Kidney (tissue), 2 donors: Measurements from ENCODE around the gene NPY4R2. TPM values are rescaled to one million over a fixed set of nuclear protein-coding genes. Genes with fewer than 3 reads are reported as not detected.

Experiments used
- polyA plus RNA-seq: library from polyadenylated mRNA; stranded (reverse); fragments of 350-450 nt; fragmentation: Illumina TruSeq; extraction: RNeasy Lipid Tissue Mini Kit (QIAGEN cat#74804); gene quantifications from one replicate; pipeline ENCODE4 v1.2.3, GENCODE V29; 2014; ENCODE audit warnings: low read depth, low replicate concordance; ENCODE audit not compliant: insufficient read depth
- total RNA-seq: library from RNA; stranded (reverse); fragmentation: NEBNext Ultra II Directional; extraction: Animal tissue kit (Norgen Biotek cat#: 25700); gene quantifications from one replicate; pipeline ENCODE4 v1.2.1, GENCODE V29; 2021
- donor health status: DM: yes; HTN: yes; CAD: no.

The NPY4R2 gene
- total and polyA plus RNA-seq, 2 donors from 2014 or later, result not detected

Other genes with a start within 250 kb of the NPY4R2 start
- gene SYT15B, start 155.1 kb upstream of the NPY4R2 start, total RNA-seq, result 5.7 TPM
- 0.39 TPM for gene SYT15B, start 155.1 kb upstream of the NPY4R2 start, polyA plus RNA-seq
- gene FAM25C, start 81.1 kb downstream of the NPY4R2 start, total RNA-seq, result not detected
- not detected for gene FAM25C, start 81.1 kb downstream of the NPY4R2 start, polyA plus RNA-seq